PFSK-1 (cell line): ENCODE measurements around the gene EFNA2.

ENCODE experiments used
- FOXP2 ChIP-seq: optimal IDR thresholded peaks from 2 replicates; pipeline ENCODE3; 2011; ENCODE audit warnings: borderline replicate concordance, control low read depth, inconsistent platforms; ENCODE audit not compliant: insufficient read depth; ENCODE audit errors: extremely low read length, extremely low read depth
- POLR2AphosphoS5 ChIP-seq: IDR thresholded peaks from 2 replicates; pipeline ENCODE4 v1.6.1; 2012; ENCODE audit warnings: low read depth, mild to moderate bottlenecking, control low read depth, low read length, moderate library complexity
- REST ChIP-seq, 2 experiments: IDR thresholded peaks; 2 replicates each; pipeline versions ENCODE4 v1.6.1 to v1.8.0; 2011 to 2012; ENCODE audit warnings: low read depth in 2 of 2, low read length in 2 of 2, control low read depth in 1 of 2, inconsistent platforms in 1 of 2, mild to moderate bottlenecking in 1 of 2, moderate library complexity in 1 of 2; ENCODE audit not compliant: insufficient read depth in 1 of 2
- SIN3A ChIP-seq: IDR thresholded peaks from 2 replicates; pipeline ENCODE4 v1.6.1; 2012; ENCODE audit warnings: mild to moderate bottlenecking, low read length, moderate library complexity, borderline replicate concordance; ENCODE audit not compliant: insufficient read depth
- TAF1 ChIP-seq: IDR thresholded peaks from 2 replicates; pipeline ENCODE4 v1.6.1; 2012; ENCODE audit warnings: low read length, control low read depth, borderline replicate concordance; ENCODE audit not compliant: insufficient read depth

DNA sequence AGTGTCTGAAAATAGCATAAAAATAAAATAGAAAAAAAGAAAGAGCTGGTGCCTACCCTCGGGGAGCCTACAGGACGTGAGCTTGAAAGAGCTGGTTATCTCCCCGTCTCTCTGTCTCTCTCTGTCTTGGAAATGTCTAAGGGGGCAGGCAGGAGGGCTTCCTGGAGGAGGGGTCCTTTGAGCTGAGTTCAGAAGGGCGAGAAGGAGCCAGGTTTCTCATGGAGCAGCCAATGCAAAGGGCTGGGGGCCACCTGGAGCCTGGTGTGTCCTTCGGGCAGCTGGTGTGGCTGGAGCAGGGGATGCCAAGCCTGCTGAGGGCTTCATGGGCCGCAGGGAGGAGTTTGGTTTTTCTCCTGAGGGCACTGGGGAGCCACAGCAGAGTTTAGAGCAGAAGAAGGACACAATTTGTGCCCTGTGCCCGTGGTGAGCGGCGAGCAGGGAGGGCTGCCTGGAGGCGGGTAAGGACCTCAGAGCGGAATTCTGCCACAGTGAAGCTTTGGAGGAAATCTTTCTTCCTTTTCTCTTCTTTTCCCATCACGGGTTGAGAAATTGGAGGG lies 38.7 kb downstream of the EFNA2 start:
- TF ChIP-seq REST (IDR thresholded peaks at IDR 0.05; ENCODE audit: insufficient read depth in 1 of 2, low read depth in 2 of 2, low read length in 2 of 2) (no peak), SIN3A (no peak), POLR2AphosphoS5 (no peak), FOXP2 (no peak), TAF1 (no peak)
